ENCODE data around the gene DPPA5.
A peak's percentile ranks its signal among the peaks of the same experiment; 100 is the strongest.
"Not testable (repeated sequence)": the region's sequence is repeated elsewhere in the genome, so short reads cannot be mapped to it uniquely, and the experiment has no call there.

The DPPA5 gene

GRCh38 chr6:73353636-73354593, at the start of gene DPPA5:
Gene DPPA5 (minus strand): TSS chr6:73354276. CDS start chr6:73354225, 51 bp downstream.
- DNase-seq (ENCODE audit: extremely low read depth in 1 of 2, low read depth in 1 of 2): no peak

GRCh38 chr6:73400656-73401055, 46.6 kb upstream of the DPPA5 start:
- no peak for DNase-seq (ENCODE audit: extremely low read depth in 1 of 2, low read depth in 1 of 2)

- no peak for DNase-seq (ENCODE audit: extremely low read depth in 1 of 2, low read depth in 1 of 2)
Measured at GRCh38 chr6:73395875-73396274, 41.8 kb upstream of the DPPA5 start.

- DNase-seq (ENCODE audit: extremely low read depth in 1 of 2, low read depth in 1 of 2): peak in 1 of 2 donors; percentile 8
Measured at GRCh38 chr6:73394577-73395354, 40.7 kb upstream of the DPPA5 start, which contains the start of gene DDX43. Gene DDX43 (plus strand): TSS chr6:73394828. CDS start chr6:73394906, 78 bp downstream.

- no peak for DNase-seq (ENCODE audit: extremely low read depth in 1 of 2, low read depth in 1 of 2)
Measured at GRCh38 chr6:73393278-73393677, 39.2 kb upstream of the DPPA5 start.

- DNase-seq (ENCODE audit: extremely low read depth in 1 of 2, low read depth in 1 of 2): not testable (repeated sequence)
Measured at GRCh38 chr6:73392188-73392587, 38.1 kb upstream of the DPPA5 start.

- no peak for DNase-seq (ENCODE audit: extremely low read depth in 1 of 2, low read depth in 1 of 2)
Measured at GRCh38 chr6:73391675-73392074, 37.6 kb upstream of the DPPA5 start.

- no peak for DNase-seq (ENCODE audit: extremely low read depth in 1 of 2, low read depth in 1 of 2)
Measured at GRCh38 chr6:73389854-73390253, 35.8 kb upstream of the DPPA5 start.

GRCh38 chr6:73388800-73389512, 34.9 kb upstream of the DPPA5 start:
- peak; percentile 13 to 38 for DNase-seq (ENCODE audit: extremely low read depth in 1 of 2, low read depth in 1 of 2)

- DNase-seq (ENCODE audit: extremely low read depth in 1 of 2, low read depth in 1 of 2): no peak
Measured at GRCh38 chr6:73388433-73388799, 34.3 kb upstream of the DPPA5 start.

- DNase-seq (ENCODE audit: extremely low read depth in 1 of 2, low read depth in 1 of 2): no peak
Measured at GRCh38 chr6:73382462-73383113, 28.5 kb upstream of the DPPA5 start.

- not testable (repeated sequence) for DNase-seq (ENCODE audit: extremely low read depth in 1 of 2, low read depth in 1 of 2)
Measured at GRCh38 chr6:73381531-73381930, 27.5 kb upstream of the DPPA5 start.

GRCh38 chr6:73377225-73377624, 23.1 kb upstream of the DPPA5 start:
- no peak for DNase-seq (ENCODE audit: extremely low read depth in 1 of 2, low read depth in 1 of 2)

- DNase-seq (ENCODE audit: extremely low read depth in 1 of 2, low read depth in 1 of 2): no peak
Measured at GRCh38 chr6:73375216-73375615, 21.1 kb upstream of the DPPA5 start.

GRCh38 chr6:73372516-73372915, 18.4 kb upstream of the DPPA5 start:
- no peak for DNase-seq (ENCODE audit: extremely low read depth in 1 of 2, low read depth in 1 of 2)

- no peak for DNase-seq (ENCODE audit: extremely low read depth in 1 of 2, low read depth in 1 of 2)
Measured at GRCh38 chr6:73371984-73372383, 17.9 kb upstream of the DPPA5 start.

- no peak for DNase-seq (ENCODE audit: extremely low read depth in 1 of 2, low read depth in 1 of 2)
Measured at GRCh38 chr6:73369563-73369962, 15.5 kb upstream of the DPPA5 start, which contains the start of gene OOEP. Gene OOEP (minus strand): TSS chr6:73369897. CDS start chr6:73369792, 105 bp downstream.

- no peak for DNase-seq (ENCODE audit: extremely low read depth in 1 of 2, low read depth in 1 of 2)
Measured at GRCh38 chr6:73369157-73369556, 15.1 kb upstream of the DPPA5 start.

- DNase-seq (ENCODE audit: extremely low read depth in 1 of 2, low read depth in 1 of 2): no peak
Measured at GRCh38 chr6:73368675-73369074, 14.6 kb upstream of the DPPA5 start.

- DNase-seq (ENCODE audit: extremely low read depth in 1 of 2, low read depth in 1 of 2): no peak
Measured at GRCh38 chr6:73367761-73368355, 13.8 kb upstream of the DPPA5 start.
